B cell (primary cell): ENCODE measurements around the gene TRAM2. TPM values are rescaled to one million over a fixed set of nuclear protein-coding genes. Genes with fewer than 3 reads are reported as not detected.

ENCODE experiments used
- ATAC-seq: fragments of 200-7000 bp; cut with Tn5 transposase; one replicate; pipeline ENCODE4 v1.10.0; 2021; ENCODE audit warnings: low read depth, mild to moderate bottlenecking, moderate number of reproducible peaks, moderate library complexity
- CTCF ChIA-PET: fragments of 350-600 bp; sonication (Branson Sonifier 250); formaldehyde crosslinking; loops from one replicate; lab custom pipeline; 2021; ENCODE audit warnings: antibody characterized with exemption, inconsistent platforms; lab: Charles Lee
- POLR2A ChIA-PET: fragments of 350-600 bp; sonication (Branson Sonifier 250); formaldehyde crosslinking; loops from one replicate; lab custom pipeline; 2021; ENCODE audit warnings: antibody characterized with exemption; lab: Charles Lee
- DNase-seq: peaks from one replicate; pipeline ENCODE4 v3.0.0; 2013
- H2AFZ ChIP-seq: 2 replicates; pipeline ENCODE4 v1.6.1; 2012; ENCODE audit warnings: mild to moderate bottlenecking, low read depth, low read length; ENCODE audit not compliant: insufficient read depth, poor library complexity, severe bottlenecking
- H3K27ac ChIP-seq, 2 donors: 1 replicate in 1 of 2; 2 replicates in 1 of 2; pipeline ENCODE4 v1.5.1; 2012 to 2013; ENCODE audit warnings: low read length in 2 of 2, mild to moderate bottlenecking in 2 of 2, moderate library complexity in 1 of 2
- H3K27me3 ChIP-seq, 4 experiments: fragments of 200-600 bp in 1 of 4; sonication (generic) in 1 of 4; replicated peaks in 1 of 4; 1 replicate in 2 of 4; 2 replicates in 2 of 4; pipeline versions ENCODE4 v1.6.1 to v1.7.0; 2013 to 2016; ENCODE audit warnings: low read length in 3 of 4, mild to moderate bottlenecking in 2 of 4, mixed read lengths in 1 of 4, moderate library complexity in 1 of 4; ENCODE audit not compliant: insufficient read depth in 4 of 4, control insufficient read depth in 3 of 4; ENCODE audit errors: control extremely low read depth in 1 of 4
- H3K36me3 ChIP-seq, 2 experiments: replicated peaks in 1 of 2; 1 replicate in 1 of 2; 2 replicates in 1 of 2; pipeline versions ENCODE4 v1.6.1 to v1.7.1; 2013; ENCODE audit warnings: low read length in 1 of 2; ENCODE audit not compliant: insufficient read depth in 2 of 2, control insufficient read depth in 1 of 2; ENCODE audit errors: control extremely low read depth in 1 of 2, extremely low read depth in 1 of 2
- H3K4me1 ChIP-seq, 2 donors: fragments of 200-600 bp in 1 of 2; sonication (generic) in 1 of 2; 1 replicate in 1 of 2; 2 replicates in 1 of 2; pipeline versions ENCODE4 v1.5.1 to v1.6.1; 2013 to 2017; ENCODE audit warnings: low read length in 2 of 2; ENCODE audit not compliant: control insufficient read depth in 2 of 2, insufficient read depth in 2 of 2
- H3K4me2 ChIP-seq: replicated peaks from 2 replicates; pipeline ENCODE3; 2012; ENCODE audit warnings: mild to moderate bottlenecking, low read depth, low read length; ENCODE audit not compliant: poor library complexity, severe bottlenecking
- H3K4me3 ChIP-seq, 5 experiments: fragments of 200-600 bp in 1 of 5; sonication (generic) in 1 of 5; 1 replicate in 3 of 5; 2 replicates in 2 of 5; pipeline versions ENCODE4 v1.5.1 to v1.7.0; 2011 to 2016; ENCODE audit warnings: low read length in 4 of 5, mild to moderate bottlenecking in 4 of 5, low read depth in 2 of 5, control low read depth in 1 of 5, moderate library complexity in 1 of 5; ENCODE audit not compliant: insufficient read depth in 1 of 5; ENCODE audit errors: control extremely low read depth in 1 of 5, extremely low read depth in 1 of 5
- H3K79me2 ChIP-seq: fragments of 200-600 bp; sonication (generic); one replicate; pipeline ENCODE4 v1.6.0; 2016; ENCODE audit warnings: low read length; ENCODE audit not compliant: control insufficient read depth, insufficient read depth
- H3K9ac ChIP-seq: fragments of 200-600 bp; sonication (generic); 2 replicates; pipeline ENCODE4 v1.6.1; 2017; ENCODE audit warnings: mild to moderate bottlenecking, low read length, moderate library complexity
- H3K9me3 ChIP-seq, 3 donors: one replicate each; pipeline versions ENCODE4 v1.6.1 to v1.7.1; 2013; ENCODE audit warnings: low read length in 2 of 3; ENCODE audit not compliant: control insufficient read depth in 2 of 3, insufficient read depth in 1 of 3; ENCODE audit errors: control extremely low read depth in 1 of 3
- H4K20me1 ChIP-seq: 2 replicates; pipeline ENCODE4 v1.6.0; 2012; ENCODE audit warnings: mild to moderate bottlenecking, low read length; ENCODE audit not compliant: insufficient read depth, control insufficient read depth, poor library complexity, severe bottlenecking
- H3K27ac Mint-ChIP-seq: one replicate; pipeline ENCODE4 v1.8.0; 2021; ENCODE audit warnings: mixed read lengths
- H3K27me3 Mint-ChIP-seq: one replicate; pipeline ENCODE4 v1.8.0; 2021; ENCODE audit warnings: mixed read lengths
- H3K4me1 Mint-ChIP-seq: one replicate; pipeline ENCODE4 v1.8.0; 2021; ENCODE audit warnings: mixed read lengths
- H3K4me3 Mint-ChIP-seq: one replicate; pipeline ENCODE4 v1.8.0; 2021; ENCODE audit warnings: mixed read lengths
- H3K9me3 Mint-ChIP-seq: one replicate; pipeline ENCODE4 v1.8.0; 2022; ENCODE audit warnings: mixed read lengths; ENCODE audit not compliant: insufficient read depth
- CTCF ChIP-seq: fragments of 200-600 bp; IDR thresholded peaks from one replicate; pipeline ENCODE4 v1.8.0; 2022; ENCODE audit warnings: antibody characterized with exemption, mild to moderate bottlenecking
- EZH2 ChIP-seq: IDR thresholded peaks from 2 replicates; pipeline ENCODE4 v1.6.1; 2012; ENCODE audit warnings: borderline replicate concordance, low read depth, mild to moderate bottlenecking, moderate library complexity, low read length; ENCODE audit not compliant: insufficient read depth, poor library complexity, severe bottlenecking
- WGBS: methylation state at CpG from one replicate; pipeline ENCODE4 v1.1.5; 2013; ENCODE audit warnings: missing lambda C conversion rate; ENCODE audit not compliant: insufficient coverage; 5-methylcytosine and 5-hydroxymethylcytosine counted together
- intact Hi-C: fragments of 100-400 bp; cut with micrococcal nuclease; formaldehyde crosslinking; loops from one replicate; pipeline ENCODE4 v1.10.0; 2022
- polyA plus RNA-seq: library from polyadenylated mRNA; depleted of rRNA; stranded (reverse); fragments of >200 nt; gene quantifications from 2 replicates; pipeline ENCODE4 v1.2.3, GENCODE V29; 2012
- total RNA-seq, 2 donors: library from RNA; stranded (reverse); fragments of 120-200 nt in 1 of 2; gene quantifications; 1 replicate in 1 of 2; 2 replicates in 1 of 2; pipeline versions ENCODE4 v1.2.3 to v1.2.4, GENCODE V29; 2013 to 2022

TRAM2 gene
- total and polyA plus RNA-seq, 2 donors (not counting 1 experiment from before 2014, with no cell fraction given) = 9.0 to 13.3 TPM

- no peak overlapping the region for H3K4me3 ChIP-seq
- no peaks in the 10 kb centered on the region for H3K9me3 Mint-ChIP-seq
- H3K4me2 ChIP-seq = no peak overlapping the region
- H2AFZ ChIP-seq = no peak overlapping the region
- H3K9me3 ChIP-seq = no peaks in the 10 kb centered on the region
- TF ChIP-seq CTCF (no peak), EZH2 (no peak)
- H3K4me3 Mint-ChIP-seq = no peak overlapping the region
- H3K79me2 ChIP-seq = peaks cover 43% of the 10 kb centered on the region
- CTCF ChIA-PET = interaction anchor here (0.8 kb wide), 1 partner anchor 16 kb away, joined by 3 read pairs; no protein-coding TSS in a partner anchor
- no peaks in the 10 kb centered on the region for H3K27me3 ChIP-seq
- H3K27me3 Mint-ChIP-seq = no peaks in the 10 kb centered on the region
- no peak for DNase-seq
- peaks cover 61% of the 10 kb centered on the region for H3K4me1 Mint-ChIP-seq
- POLR2A ChIA-PET = no interaction called here
- no peak overlapping the region for H3K27ac Mint-ChIP-seq
- ATAC-seq = no peak
- H3K9ac ChIP-seq = no peak overlapping the region
- H3K27ac ChIP-seq = no peak overlapping the region
- peaks cover 7 to 20% of the 10 kb centered on the region in 2 donors for H3K4me1 ChIP-seq
- 91% methylated on average over 7 of the region's 7 CpGs for WGBS
- peaks cover 18% of the 10 kb centered on the region for H4K20me1 ChIP-seq
- intact Hi-C loops = no loop called here
- H3K36me3 ChIP-seq = peaks cover 0 to 4% of the 10 kb centered on the region in 2 experiments
Measured at GRCh38 chr6:52548353-52548713, 28.5 kb downstream of the TRAM2 start.

- ChIA-PET CTCF (interaction anchor here (0.8 kb wide), 1 partner anchor 16 kb away, joined by 3 read pairs; no protein-coding TSS in a partner anchor), POLR2A (no interaction called here)
- intact Hi-C loops = no loop called here
- no peak overlapping the region for H3K9ac ChIP-seq
- H2AFZ ChIP-seq = no peak overlapping the region
- no peaks in the 10 kb centered on the region for H3K9me3 ChIP-seq
- H4K20me1 ChIP-seq = peaks cover 17% of the 10 kb centered on the region
- DNase-seq = no peak
- WGBS = 93% methylated on average over 9 of the region's 9 CpGs
- no peak overlapping the region for H3K4me2 ChIP-seq
- no peaks in the 10 kb centered on the region for H3K27me3 Mint-ChIP-seq
- peaks cover 7 to 19% of the 10 kb centered on the region in 2 donors for H3K4me1 ChIP-seq
- no peaks in the 10 kb centered on the region for H3K9me3 Mint-ChIP-seq
- no peaks in the 10 kb centered on the region for H3K27me3 ChIP-seq
- H3K27ac ChIP-seq = no peak overlapping the region
- H3K4me3 Mint-ChIP-seq = no peak overlapping the region
- TF ChIP-seq CTCF = no peak
- no peak for TF ChIP-seq EZH2
- no peak overlapping the region for H3K4me3 ChIP-seq
- no peak for ATAC-seq
- H3K4me1 Mint-ChIP-seq = peaks cover 56% of the 10 kb centered on the region
- H3K36me3 ChIP-seq = peaks cover 0 to 4% of the 10 kb centered on the region in 2 experiments
- H3K79me2 ChIP-seq = peaks cover 40% of the 10 kb centered on the region
- no peak overlapping the region for H3K27ac Mint-ChIP-seq
Measured at GRCh38 chr6:52547647-52548352, 29.1 kb downstream of the TRAM2 start.
